Measurements from ENCODE around the gene RNF114. TPM values are rescaled to one million over a fixed set of nuclear protein-coding genes. Genes with fewer than 3 reads are reported as not detected.

Gene RNF114
- total RNA-seq, 3 donors from 2014 or later: 81.3 to 89.0 (median 88.2) TPM

GRCh38 chr20:49982346-49983122 lies 46.3 kb downstream of the RNF114 start, which contains the start of gene SNAI1:
SNAI1 (plus strand) TSS chr20:49982980; CDS start chr20:49983060, 80 bp downstream.
- Histone ChIP-seq H3K4me1 (ENCODE audit: low read depth) (peaks cover 24% of the 10 kb centered on the region), H3K9me3 (no peaks in the 10 kb centered on the region), H3K36me3 (ENCODE audit: low read depth) (no peaks in the 10 kb centered on the region), H3K4me3 (no peak within 1 kb of the TSS)
- ATAC-seq (peak; percentile 98), DNase-seq (peak; percentile 73 to 90 (median 89))
- peak; percentile 34 for TF ChIP-seq CTCF (IDR thresholded peaks at IDR 0.05)
- intact Hi-C loops (cut with DNase I, micrococcal nuclease): loop anchor here (5.0 kb wide), 1 partner anchor 90 kb away; no protein-coding TSS in a partner anchor

- H3K4me3 ChIP-seq: no peak overlapping the region
- no peak for ATAC-seq
- H3K36me3 ChIP-seq (ENCODE audit: low read depth): no peaks in the 10 kb centered on the region
- no peaks in the 10 kb centered on the region for H3K9me3 ChIP-seq
- peaks cover 24% of the 10 kb centered on the region for H3K4me1 ChIP-seq (ENCODE audit: low read depth)
- intact Hi-C loops (cut with DNase I, micrococcal nuclease): loop anchor here (5.0 kb wide), 1 partner anchor 89 kb away; no protein-coding TSS in a partner anchor
- TF ChIP-seq CTCF (IDR thresholded peaks at IDR 0.05): no peak
- DNase-seq: no peak
Measured at GRCh38 chr20:49983123-49983847, 47.1 kb downstream of the RNF114 start.

GRCh38 chr20:49983848-49984408 lies 47.7 kb downstream of the RNF114 start:
- ATAC-seq: no peak
- intact Hi-C loops (cut with DNase I, micrococcal nuclease): loop anchor here (5.0 kb wide), 1 partner anchor 88 kb away; no protein-coding TSS in a partner anchor
- H3K4me3 ChIP-seq: no peak overlapping the region
- peaks cover 21% of the 10 kb centered on the region for H3K4me1 ChIP-seq (ENCODE audit: low read depth)
- peak in 1 of 3 donors; percentile 47 for DNase-seq
- H3K9me3 ChIP-seq: no peaks in the 10 kb centered on the region
- H3K36me3 ChIP-seq (ENCODE audit: low read depth): no peaks in the 10 kb centered on the region
- no peak for TF ChIP-seq CTCF (IDR thresholded peaks at IDR 0.05)

DNA sequence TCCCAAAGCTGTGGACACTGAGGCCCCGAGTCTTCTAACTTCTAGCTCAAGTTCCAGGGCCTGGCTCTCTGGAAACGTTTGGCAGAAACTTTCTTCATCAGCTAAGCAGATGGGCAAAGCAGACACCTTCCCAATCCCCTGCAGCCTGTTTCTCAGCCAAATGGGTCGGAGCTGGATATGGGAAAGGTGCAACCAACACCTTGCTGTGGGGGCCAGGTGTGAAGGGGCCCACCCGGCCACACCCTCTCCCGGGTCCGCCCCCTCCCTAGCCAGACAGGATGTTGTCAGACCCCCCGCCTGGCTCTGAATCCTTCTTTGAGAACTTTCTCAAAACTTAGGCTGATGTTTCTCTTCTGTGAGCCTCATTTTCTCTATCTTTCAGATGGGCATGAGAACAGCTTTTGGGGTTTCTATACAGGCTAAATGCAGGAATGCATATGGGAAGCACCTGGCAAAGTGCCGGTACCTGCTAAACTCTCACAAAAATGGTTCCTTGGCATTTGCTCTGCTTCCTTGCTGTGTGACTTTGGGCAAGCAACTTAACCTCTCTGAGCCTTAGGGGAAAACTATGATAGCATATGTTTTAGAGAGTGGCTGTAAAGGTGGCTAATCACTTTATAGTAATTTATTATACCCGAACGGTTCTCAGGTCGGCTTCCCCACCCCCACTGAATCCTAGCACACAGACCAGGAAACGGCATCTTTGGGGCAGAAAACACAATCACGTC lies 48.4 kb downstream of the RNF114 start:
- intact Hi-C loops (cut with DNase I, micrococcal nuclease): loop anchor here (5.0 kb wide), 1 partner anchor 88 kb away; no protein-coding TSS in a partner anchor
- no peak for TF ChIP-seq CTCF (IDR thresholded peaks at IDR 0.05)
- no peak for ATAC-seq
- Histone ChIP-seq H3K9me3 (no peaks in the 10 kb centered on the region), H3K4me1 (ENCODE audit: low read depth) (peaks cover 17% of the 10 kb centered on the region), H3K4me3 (no peak overlapping the region), H3K36me3 (ENCODE audit: low read depth) (no peaks in the 10 kb centered on the region)
- no peak for DNase-seq

GRCh38 chr20:49985157-49985556 lies 49.0 kb downstream of the RNF114 start:
- no peak for DNase-seq
- no peak for TF ChIP-seq CTCF (IDR thresholded peaks at IDR 0.05)
- Histone ChIP-seq H3K4me3 (no peak overlapping the region), H3K9me3 (no peaks in the 10 kb centered on the region), H3K36me3 (ENCODE audit: low read depth) (no peaks in the 10 kb centered on the region), H3K4me1 (ENCODE audit: low read depth) (peaks cover 17% of the 10 kb centered on the region)
- intact Hi-C loops (cut with DNase I, micrococcal nuclease): no loop called here
- ATAC-seq: no peak
